ENCODE measurements around the gene SCGB1C2.

DNA sequence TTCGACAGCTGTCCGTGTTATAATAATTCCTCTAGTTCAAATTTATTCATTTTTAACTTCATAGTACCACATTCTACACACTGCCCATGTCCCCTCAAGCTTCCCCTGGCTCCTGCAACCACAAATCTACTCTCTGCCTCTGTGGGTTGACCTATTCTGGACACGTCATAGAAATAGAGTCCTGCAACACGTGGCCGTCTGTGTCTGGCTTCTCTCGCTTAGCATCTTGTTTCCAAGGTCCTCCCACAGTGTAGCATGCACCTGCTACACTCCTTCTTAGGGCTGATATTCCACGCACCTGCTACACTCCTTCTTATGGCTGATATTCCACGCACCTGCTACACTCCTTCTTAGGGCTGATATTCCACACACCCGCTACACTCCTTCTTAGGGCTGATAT is 16.5 kb downstream of the SCGB1C2 start:
- TF ChIP-seq, protein P1, sequence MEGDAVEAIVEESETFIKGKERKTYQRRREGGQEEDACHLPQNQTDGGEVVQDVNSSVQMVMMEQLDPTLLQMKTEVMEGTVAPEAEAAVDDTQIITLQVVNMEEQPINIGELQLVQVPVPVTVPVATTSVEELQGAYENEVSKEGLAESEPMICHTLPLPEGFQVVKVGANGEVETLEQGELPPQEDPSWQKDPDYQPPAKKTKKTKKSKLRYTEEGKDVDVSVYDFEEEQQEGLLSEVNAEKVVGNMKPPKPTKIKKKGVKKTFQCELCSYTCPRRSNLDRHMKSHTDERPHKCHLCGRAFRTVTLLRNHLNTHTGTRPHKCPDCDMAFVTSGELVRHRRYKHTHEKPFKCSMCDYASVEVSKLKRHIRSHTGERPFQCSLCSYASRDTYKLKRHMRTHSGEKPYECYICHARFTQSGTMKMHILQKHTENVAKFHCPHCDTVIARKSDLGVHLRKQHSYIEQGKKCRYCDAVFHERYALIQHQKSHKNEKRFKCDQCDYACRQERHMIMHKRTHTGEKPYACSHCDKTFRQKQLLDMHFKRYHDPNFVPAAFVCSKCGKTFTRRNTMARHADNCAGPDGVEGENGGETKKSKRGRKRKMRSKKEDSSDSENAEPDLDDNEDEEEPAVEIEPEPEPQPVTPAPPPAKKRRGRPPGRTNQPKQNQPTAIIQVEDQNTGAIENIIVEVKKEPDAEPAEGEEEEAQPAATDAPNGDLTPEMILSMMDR (optimal IDR thresholded peaks at IDR 0.05 in 1 of 3, IDR thresholded peaks at IDR 0.05 in 1 of 3, conservative IDR thresholded peaks at IDR 0.05 in 1 of 3; ENCODE audit: extremely low read depth in 1 of 3, insufficient read depth in 2 of 3, low read length in 3 of 3): no peak
- no peak for TF ChIP-seq EZH2 (IDR thresholded peaks at IDR 0.05; ENCODE audit: low read length)

Measured in keratinocyte (primary cell).